ENCODE data around the gene TMEM87A.

TMEM87A gene

GRCh38 chr15:42165106-42165505 is 108.1 kb downstream of the TMEM87A start:
- no peak for DNase-seq (ENCODE audit: low read depth, low spot score)

GRCh38 chr15:42163947-42164550 is 109.2 kb downstream of the TMEM87A start:
- no peak for DNase-seq (ENCODE audit: low read depth, low spot score)

- DNase-seq (ENCODE audit: low read depth, low spot score) = no peak
These were observed 109.9 kb downstream of the TMEM87A start for GRCh38 chr15:42163291-42163690.
